ENCODE measurements around the gene CHRNB2. TPM values are rescaled to one million over a fixed set of nuclear protein-coding genes. Genes with fewer than 3 reads are reported as not detected.

The CHRNB2 gene
- total RNA-seq: under 0.01 and 0.16 TPM in 2 replicates

DNA sequence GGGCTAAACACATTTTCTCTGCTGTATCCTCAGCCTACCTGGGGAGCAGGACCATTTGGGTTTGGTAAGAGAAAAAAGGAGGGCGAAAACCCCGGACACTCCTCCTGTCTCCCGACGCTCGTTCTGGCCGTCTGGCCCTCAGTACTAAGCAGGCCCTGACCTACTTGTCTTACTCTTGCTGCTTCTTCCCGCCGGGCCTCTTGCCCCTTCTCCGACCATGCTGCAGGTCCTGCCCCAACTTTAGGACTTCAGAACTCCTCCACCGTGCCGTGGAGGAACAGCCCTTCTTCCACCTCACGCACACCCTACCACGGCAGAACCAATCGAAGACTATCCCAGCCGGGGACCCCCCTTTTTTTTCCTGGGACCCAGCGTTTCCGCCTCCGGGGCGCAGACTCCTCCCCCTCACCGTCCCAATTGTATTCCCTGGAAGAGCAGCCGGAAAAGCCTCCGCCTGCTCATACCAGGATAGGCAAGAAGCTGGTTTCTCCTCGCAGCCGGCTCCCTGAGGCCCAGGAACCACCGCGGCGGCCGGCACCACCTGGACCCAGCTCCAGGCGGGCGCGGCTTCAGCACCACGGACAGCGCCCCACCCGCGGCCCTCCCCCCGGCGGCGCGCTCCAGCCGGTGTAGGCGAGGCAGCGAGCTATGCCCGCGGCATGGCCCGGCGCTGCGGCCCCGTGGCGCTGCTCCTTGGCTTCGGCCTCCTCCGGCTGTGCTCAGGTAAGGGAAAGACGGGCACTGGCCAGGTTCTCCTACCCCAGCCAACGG, at the start of gene CHRNB2:
TSS of gene CHRNB2 (plus strand) at position 393 of the 771 bp plus-strand sequence. CDS start at position 660, 267 bp downstream.

GRCh38 chr1:154557939-154558719, 9.4 kb upstream of the CHRNB2 start, which contains the start of gene UBE2Q1:
UBE2Q1 (minus strand) TSS chr1:154558662; CDS start chr1:154558553, 109 bp downstream.

DNA sequence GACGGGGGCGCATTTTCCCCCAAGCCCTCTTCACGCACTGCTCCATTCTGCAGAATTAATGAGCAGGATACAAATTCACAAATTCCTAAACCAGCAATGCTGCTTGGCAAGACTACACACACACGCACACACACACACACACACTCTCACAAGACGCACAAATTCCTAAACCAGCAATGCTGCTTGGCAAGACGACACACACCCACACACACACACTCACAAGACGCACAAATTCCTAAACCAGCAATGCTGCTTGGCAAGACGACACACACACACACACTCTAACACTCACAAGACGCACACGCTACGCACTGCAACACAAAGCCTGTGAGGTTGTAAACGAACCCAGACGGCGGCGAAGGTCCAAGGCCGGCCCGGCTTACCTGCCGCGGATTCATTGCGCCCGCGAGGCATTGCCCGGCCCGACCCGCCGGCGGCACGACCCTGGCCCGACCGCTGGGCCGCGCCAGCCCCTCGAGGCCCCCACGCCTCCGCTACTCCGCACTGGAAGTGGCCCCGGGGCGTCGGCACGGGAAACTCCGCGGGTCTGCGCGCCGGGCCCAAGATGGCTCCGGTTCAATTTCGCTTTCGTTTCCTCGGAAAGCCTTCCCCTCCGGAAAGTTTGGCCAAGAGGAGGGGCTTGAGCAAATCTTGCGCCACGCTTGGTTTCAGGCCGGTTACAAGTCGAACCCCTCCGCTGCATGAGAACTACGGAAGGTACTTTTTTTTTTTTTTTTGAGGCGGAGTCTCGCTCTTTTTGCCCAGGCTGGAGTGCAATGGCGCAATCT, 40.2 kb downstream of the CHRNB2 start, which contains the start of gene ADAR:
TSS of gene ADAR (minus strand) at position 578 of the 788 bp plus-strand sequence. CDS start at position 398, 180 bp downstream.

Other genes starting within 250 kb of the CHRNB2 start
- gene AQP10, start 246.7 kb upstream of the CHRNB2 start, total RNA-seq: not detected in 2 replicates
- 283 and 305 TPM in 2 replicates for gene ATP8B2, start 242.3 kb upstream of the CHRNB2 start, total RNA-seq
- 25.7 and 29.7 TPM in 2 replicates for gene IL6R, start 162.4 kb upstream of the CHRNB2 start, total RNA-seq
- gene TDRD10, start 65.6 kb upstream of the CHRNB2 start, total RNA-seq: not detected in 2 replicates
- gene SHE, start 65.4 kb upstream of the CHRNB2 start, total RNA-seq: 0.12 TPM in 1 of 2 replicates, not detected in the other
- 28.4 and 30.0 TPM in 2 replicates for gene UBE2Q1, start 9.1 kb upstream of the CHRNB2 start, total RNA-seq
- 156 and 173 TPM in 2 replicates for gene ADAR, start 40.4 kb downstream of the CHRNB2 start, total RNA-seq